Measurements from ENCODE around the gene MAST2.

DNA sequence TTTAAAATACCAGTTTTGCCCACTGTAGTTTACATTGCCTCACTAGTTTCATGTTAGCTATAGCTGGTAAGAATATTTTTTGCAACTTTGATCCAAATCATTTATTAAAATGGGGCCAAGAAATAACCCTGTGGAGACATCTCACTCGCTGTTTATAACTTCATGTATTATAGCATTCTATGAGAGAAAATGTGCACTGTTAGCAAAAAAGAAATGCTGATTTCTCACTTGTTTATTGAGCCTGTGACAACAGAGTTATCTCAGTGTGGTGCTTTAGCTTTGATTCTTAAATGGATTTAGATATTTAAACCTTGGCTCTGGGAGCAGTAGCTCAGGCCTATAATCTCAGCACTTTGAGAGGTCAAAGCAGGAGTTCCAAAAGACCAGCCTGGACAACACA is 201.1 kb downstream of the MAST2 start:
- no peak for TF ChIP-seq EZH2 (IDR thresholded peaks at IDR 0.05; ENCODE audit: insufficient read depth, poor library complexity, severe bottlenecking)
- TF ChIP-seq EZH2phosphoT487 (IDR thresholded peaks at IDR 0.05; ENCODE audit: insufficient read depth, low read depth), result no peak

All from GM23248 (cell line).